Cortex of kidney (tissue), 1 donor: Measurements from ENCODE around the gene PPARD.
"Not testable (repeated sequence)": the region's sequence is repeated elsewhere in the genome, so short reads cannot be mapped to it uniquely, and the experiment has no call there.

ENCODE experiments used
- DNase-seq: peaks from one replicate; lab custom pipeline; 2025; lab: John Stamatoyannopoulos, UW

The PPARD gene

GRCh38 chr6:35342258-35343091 lies at the start of gene PPARD:
Gene PPARD (plus strand): TSS chr6:35342558. CDS start chr6:35411088, 68,530 bp downstream.
- DNase-seq, result peak; percentile 93

DNA sequence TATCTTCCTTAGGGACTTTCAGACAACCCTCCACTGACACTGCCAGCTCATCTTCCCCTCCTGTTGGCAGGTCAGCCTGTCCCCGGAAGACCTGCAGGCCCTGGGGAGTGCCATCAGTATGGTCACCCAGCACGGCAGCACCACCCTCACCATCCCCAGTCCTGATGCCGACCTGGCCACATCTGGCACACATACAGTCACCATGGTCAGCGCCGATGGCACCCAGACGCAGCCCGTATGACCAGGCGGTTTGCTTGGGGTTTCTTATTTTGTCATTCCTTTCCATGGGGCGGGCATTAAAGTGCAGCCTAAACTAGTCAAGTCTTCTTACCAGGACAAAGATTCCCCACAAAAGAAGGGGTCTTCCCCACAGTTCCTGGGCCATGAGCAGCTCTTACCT lies 48.7 kb upstream of the PPARD start:
- no peak for DNase-seq

- DNase-seq, result no peak
Observed at GRCh38 chr6:35294308-35294945, 47.9 kb upstream of the PPARD start.

- DNase-seq, result no peak
Observed at GRCh38 chr6:35295036-35295435, 47.3 kb upstream of the PPARD start.

DNA sequence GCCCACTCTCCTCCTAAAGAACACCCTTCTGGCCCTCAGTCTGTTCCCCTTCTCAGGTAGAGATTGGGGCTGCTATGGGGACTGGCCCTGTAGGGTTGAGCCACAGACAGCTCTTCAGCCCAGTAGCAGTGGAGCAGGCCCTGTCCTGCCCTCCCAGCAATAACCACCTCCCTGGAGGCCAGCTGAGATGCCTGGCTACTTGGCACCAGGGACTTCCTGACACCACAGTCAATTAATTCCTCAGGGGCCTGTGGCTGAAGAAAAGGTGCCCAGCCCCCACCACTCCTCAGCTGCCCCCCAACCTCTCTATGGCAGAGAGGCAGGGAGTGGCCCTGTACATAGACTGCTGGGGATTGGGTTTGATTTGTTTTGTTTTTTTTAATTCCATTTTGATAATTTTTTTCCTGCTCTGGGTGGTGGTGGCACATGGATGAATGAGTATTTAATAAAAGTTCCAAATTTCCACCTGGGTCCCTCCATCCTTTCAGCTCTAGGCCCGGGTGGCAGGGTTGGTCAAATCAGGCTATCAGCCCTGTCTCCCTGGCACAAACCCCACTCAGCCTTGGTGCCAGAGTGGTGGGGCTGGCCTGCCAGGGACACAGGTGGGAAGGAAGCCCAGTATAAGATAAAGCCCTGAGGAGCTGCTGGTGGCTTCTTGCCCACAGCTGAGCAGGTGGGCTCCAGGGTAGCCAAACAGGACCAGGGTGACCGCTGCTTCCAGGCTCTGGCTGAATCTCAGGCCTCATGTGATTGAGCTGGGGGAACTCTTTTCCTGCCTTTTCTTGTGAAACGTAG lies 46.6 kb upstream of the PPARD start:
- DNase-seq, result no peak

GRCh38 chr6:35296931-35297600 lies 45.3 kb upstream of the PPARD start:
- DNase-seq, result no peak

GRCh38 chr6:35297601-35298481 lies 44.5 kb upstream of the PPARD start, which contains the start of gene DEF6:
Gene DEF6 (plus strand): TSS chr6:35297818. CDS start chr6:35297857, 39 bp downstream.
- DNase-seq, result no peak

DNA sequence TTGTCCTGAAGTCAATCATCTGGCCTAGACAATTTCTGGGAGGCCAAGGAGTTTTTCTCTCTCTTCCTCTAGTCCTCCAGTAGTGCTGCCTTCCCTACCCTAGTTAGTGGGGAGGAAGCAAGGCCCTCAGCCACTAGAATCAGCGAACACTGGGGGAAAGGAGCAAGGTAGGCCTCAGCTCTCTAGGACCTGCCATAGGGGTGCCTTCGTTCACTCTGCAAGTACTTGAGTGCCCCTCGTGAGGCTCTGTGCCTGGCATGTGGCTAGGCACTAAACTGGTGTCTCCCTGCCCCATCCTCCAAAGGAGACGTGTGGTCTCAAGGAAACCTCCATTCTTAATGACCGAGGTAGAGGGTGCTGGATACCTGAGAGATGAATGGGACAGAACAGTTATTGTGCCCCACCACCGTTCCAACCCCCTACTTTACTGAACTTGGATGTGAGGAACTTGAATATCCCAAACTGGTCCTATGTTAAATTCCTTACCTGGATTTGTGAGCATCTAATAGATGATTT lies 43.7 kb upstream of the PPARD start:
- DNase-seq, result no peak

DNA sequence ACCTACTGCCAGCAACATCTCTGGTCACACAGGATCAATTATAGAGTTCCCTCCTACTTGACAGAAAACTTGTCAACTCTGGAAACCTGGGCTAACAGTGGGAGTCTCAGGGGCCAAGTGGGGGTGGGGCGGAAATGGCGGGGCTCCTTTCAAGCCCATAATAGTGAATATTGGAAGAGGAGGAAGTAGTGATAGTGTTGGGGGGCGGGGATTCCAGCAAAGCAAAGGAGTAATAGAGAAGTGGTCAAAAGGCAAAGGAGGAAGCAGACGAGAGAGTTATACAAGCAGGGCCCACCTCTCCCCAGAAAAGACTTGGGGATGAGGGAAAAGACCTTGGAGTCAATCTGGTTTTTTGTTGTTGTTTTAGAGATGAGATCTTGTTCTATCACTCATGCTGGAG lies 42.7 kb upstream of the PPARD start:
- DNase-seq, result no peak

GRCh38 chr6:35300848-35301247 lies 41.5 kb upstream of the PPARD start:
- DNase-seq, result no peak

DNA sequence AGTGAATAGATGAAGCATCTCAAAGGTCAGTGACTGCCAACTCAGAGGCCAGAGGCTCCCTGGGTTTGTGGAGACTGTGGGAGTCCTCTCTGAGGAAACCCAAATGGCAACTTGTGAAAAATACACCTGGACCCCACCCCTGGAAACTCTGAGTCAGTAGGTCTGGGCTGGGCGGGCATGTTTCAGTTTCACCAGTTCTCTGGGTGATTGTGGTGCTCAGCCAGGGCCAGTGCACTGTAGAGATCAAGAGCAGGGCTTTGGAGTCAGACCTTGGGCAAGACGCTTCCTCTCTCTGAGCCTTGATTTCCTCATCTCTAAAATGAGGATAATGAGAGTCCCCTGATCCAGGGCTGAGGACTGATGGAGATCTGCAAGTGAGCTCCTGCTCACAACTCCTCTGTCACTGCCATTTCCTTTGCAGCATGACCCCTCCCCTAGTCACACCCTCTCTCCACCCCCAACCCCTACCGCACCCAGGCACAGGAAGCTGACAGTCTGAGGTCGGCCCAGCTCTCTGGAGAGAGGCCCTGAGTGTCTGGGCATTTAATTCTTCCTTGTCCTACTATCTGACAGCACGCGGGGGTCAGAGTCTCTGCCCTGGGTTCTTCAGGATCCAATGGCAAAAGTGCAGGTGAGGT lies 39.6 kb upstream of the PPARD start:
- DNase-seq, result no peak

GRCh38 chr6:35304299-35304698 lies 38.1 kb upstream of the PPARD start:
- no peak for DNase-seq

GRCh38 chr6:35305117-35305516 lies 37.2 kb upstream of the PPARD start:
- DNase-seq, result no peak

GRCh38 chr6:35307138-35307537 lies 35.2 kb upstream of the PPARD start:
- not testable (repeated sequence) for DNase-seq

GRCh38 chr6:35308543-35308942 lies 33.8 kb upstream of the PPARD start:
- DNase-seq, result not testable (repeated sequence)

- no peak for DNase-seq
Observed at GRCh38 chr6:35309611-35310264, 32.6 kb upstream of the PPARD start.

DNA sequence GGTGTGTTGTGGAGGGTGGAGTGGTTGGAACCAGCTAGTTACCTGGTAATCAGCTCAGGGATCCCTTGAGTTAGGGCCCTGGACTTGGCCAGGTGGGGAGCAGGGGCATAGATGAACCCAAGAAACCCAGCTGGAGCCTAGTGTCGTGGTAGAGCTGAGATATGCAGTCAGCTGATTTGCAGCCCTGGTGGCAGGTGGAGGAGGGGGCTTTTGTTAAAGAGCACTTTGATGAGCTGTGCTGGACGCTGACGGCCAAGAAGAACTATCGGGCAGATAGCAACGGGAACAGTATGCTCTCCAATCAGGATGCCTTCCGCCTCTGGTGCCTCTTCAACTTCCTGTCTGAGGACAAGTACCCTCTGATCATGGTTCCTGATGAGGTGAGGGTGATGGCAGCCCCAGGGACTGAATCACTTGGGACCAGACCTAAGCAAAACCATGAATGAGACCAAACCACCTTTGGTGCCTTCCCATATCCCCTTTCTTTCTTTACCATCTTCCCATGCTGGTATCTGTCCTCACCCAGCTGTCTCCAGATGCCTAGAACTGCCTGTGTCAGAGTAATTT lies 32.0 kb upstream of the PPARD start:
- no peak for DNase-seq

GRCh38 chr6:35311390-35312075 lies 30.8 kb upstream of the PPARD start:
- DNase-seq, result no peak
